ENCODE data around the gene CRISPLD2.

CRISPLD2 gene

DNA sequence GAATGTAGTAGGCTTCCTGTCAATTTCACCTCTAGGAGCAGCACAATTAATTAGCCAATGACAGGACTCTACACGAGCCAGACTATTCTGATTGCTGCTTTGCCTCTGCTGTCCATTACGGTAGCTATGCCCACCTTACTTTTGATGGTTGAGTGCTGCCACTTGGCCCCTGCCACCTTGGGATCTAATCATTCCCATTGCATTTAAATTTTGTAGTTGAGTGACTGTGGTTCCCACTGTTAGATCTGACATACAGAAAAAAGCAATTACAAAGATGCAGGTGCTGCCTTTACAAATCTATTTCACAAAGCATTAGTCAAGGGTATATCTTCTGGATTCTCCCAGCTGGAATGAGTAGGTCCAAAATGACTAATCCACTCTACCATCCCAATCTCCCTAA is 39.9 kb downstream of the CRISPLD2 start:
- Histone ChIP-seq H3K9me2 (replicated peaks; ENCODE audit: low read depth, low read length) (no peaks in the 10 kb centered on the region), H2AFZ (ENCODE audit: low read length) (no peak overlapping the region), H3K4me3 (ENCODE audit: low read length, poor library complexity, severe bottlenecking) (no peak overlapping the region)

DNA sequence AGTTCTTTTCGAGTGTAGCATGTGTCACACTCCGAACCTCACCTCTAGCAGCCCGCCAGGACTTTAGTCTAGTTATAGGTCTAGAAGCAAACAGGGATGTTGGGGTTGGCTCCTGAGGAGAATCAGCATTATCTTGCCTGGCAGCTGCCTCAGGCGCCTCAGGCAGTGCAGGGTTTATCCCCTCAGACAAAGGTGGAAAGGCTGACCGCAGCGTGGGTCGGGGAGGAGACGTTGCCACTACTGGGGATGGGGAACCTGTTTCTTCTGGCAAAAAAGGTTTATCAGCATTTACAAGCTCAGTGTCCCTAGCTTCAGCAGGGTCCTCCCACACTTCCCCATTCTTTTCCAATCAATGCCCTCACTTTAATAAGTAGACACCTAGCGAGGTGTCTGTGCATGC is 40.6 kb downstream of the CRISPLD2 start:
- no peak overlapping the region for H3K4me2 ChIP-seq (ENCODE audit: low read depth, low read length, poor library complexity, severe bottlenecking)
- H4K20me1 ChIP-seq (ENCODE audit: insufficient read depth, low read length, poor library complexity, severe bottlenecking): no peaks in the 10 kb centered on the region
- TF ChIP-seq, protein P1, sequence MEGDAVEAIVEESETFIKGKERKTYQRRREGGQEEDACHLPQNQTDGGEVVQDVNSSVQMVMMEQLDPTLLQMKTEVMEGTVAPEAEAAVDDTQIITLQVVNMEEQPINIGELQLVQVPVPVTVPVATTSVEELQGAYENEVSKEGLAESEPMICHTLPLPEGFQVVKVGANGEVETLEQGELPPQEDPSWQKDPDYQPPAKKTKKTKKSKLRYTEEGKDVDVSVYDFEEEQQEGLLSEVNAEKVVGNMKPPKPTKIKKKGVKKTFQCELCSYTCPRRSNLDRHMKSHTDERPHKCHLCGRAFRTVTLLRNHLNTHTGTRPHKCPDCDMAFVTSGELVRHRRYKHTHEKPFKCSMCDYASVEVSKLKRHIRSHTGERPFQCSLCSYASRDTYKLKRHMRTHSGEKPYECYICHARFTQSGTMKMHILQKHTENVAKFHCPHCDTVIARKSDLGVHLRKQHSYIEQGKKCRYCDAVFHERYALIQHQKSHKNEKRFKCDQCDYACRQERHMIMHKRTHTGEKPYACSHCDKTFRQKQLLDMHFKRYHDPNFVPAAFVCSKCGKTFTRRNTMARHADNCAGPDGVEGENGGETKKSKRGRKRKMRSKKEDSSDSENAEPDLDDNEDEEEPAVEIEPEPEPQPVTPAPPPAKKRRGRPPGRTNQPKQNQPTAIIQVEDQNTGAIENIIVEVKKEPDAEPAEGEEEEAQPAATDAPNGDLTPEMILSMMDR (conservative IDR thresholded peaks at IDR 0.05; ENCODE audit: low read length): no peak
- TF ChIP-seq EZH2phosphoT487 (IDR thresholded peaks at IDR 0.05; ENCODE audit: borderline replicate concordance): no peak
- no peaks in the 10 kb centered on the region for H3K36me3 ChIP-seq (ENCODE audit: insufficient read depth, low read length)
- no peak overlapping the region for H3K9ac ChIP-seq (ENCODE audit: low read depth, low read length, poor library complexity, severe bottlenecking)
- no peaks in the 10 kb centered on the region for H3K79me2 ChIP-seq (ENCODE audit: insufficient read depth, low read length)
- H3K9me2 ChIP-seq (replicated peaks; ENCODE audit: low read depth, low read length): no peaks in the 10 kb centered on the region
- no peak overlapping the region for H2AFZ ChIP-seq (ENCODE audit: low read length)
- H3K4me3 ChIP-seq (ENCODE audit: low read length, poor library complexity, severe bottlenecking): no peak overlapping the region
- no peaks in the 10 kb centered on the region for H3K4me1 ChIP-seq (ENCODE audit: insufficient read depth, low read length, poor library complexity, severe bottlenecking)
- H3K9me3 ChIP-seq (ENCODE audit: insufficient read depth, low read depth, low read length): no peaks in the 10 kb centered on the region
- H3K27me3 ChIP-seq (ENCODE audit: insufficient read depth, low read length, poor library complexity, severe bottlenecking): no peaks in the 10 kb centered on the region
- no peaks in the 10 kb centered on the region for H3F3A ChIP-seq (ENCODE audit: low read depth)

More for the DNA sequence above, 39.9 kb downstream of the CRISPLD2 start:
- Histone ChIP-seq H4K20me1 (ENCODE audit: insufficient read depth, low read length, poor library complexity, severe bottlenecking) (no peaks in the 10 kb centered on the region), H3K9me3 (ENCODE audit: insufficient read depth, low read depth, low read length) (no peaks in the 10 kb centered on the region), H3K4me1 (ENCODE audit: insufficient read depth, low read length, poor library complexity, severe bottlenecking) (no peaks in the 10 kb centered on the region), H3K36me3 (ENCODE audit: insufficient read depth, low read length) (no peaks in the 10 kb centered on the region), H3K27me3 (ENCODE audit: insufficient read depth, low read length, poor library complexity, severe bottlenecking) (no peaks in the 10 kb centered on the region), H3K4me2 (ENCODE audit: low read depth, low read length, poor library complexity, severe bottlenecking) (no peak overlapping the region), H3K79me2 (ENCODE audit: insufficient read depth, low read length) (no peaks in the 10 kb centered on the region), H3F3A (ENCODE audit: low read depth) (no peaks in the 10 kb centered on the region), H3K9ac (ENCODE audit: low read depth, low read length, poor library complexity, severe bottlenecking) (no peak overlapping the region)
- TF ChIP-seq, protein P1 (conservative IDR thresholded peaks at IDR 0.05; ENCODE audit: low read length): no peak
- no peak for TF ChIP-seq EZH2phosphoT487 (IDR thresholded peaks at IDR 0.05; ENCODE audit: borderline replicate concordance)

DNA sequence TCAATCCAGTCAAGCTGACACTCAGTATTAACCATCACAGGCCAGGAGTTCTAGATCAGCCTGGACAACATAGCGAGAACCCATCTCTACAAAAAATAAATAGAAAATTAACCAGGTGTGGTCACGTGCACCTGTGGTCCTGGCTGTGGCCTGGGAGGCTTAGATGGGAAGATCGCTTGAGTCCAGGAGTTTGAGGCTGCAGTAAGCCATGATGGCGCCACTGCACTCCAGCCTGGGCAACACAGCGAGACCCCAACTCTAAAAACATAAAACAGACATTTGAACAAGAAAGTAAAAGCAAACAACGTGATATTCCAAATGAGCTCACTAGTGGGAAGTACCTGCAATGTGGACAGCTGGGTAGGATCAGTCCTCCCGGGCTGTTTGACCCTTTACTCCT is 41.9 kb downstream of the CRISPLD2 start:
- no peaks in the 10 kb centered on the region for H3K9me2 ChIP-seq (replicated peaks; ENCODE audit: low read depth, low read length)
- no peak overlapping the region for H3K4me3 ChIP-seq (ENCODE audit: low read length, poor library complexity, severe bottlenecking)
- H3K4me1 ChIP-seq (ENCODE audit: insufficient read depth, low read length, poor library complexity, severe bottlenecking): no peaks in the 10 kb centered on the region
- H3F3A ChIP-seq (ENCODE audit: low read depth): no peaks in the 10 kb centered on the region
- H4K20me1 ChIP-seq (ENCODE audit: insufficient read depth, low read length, poor library complexity, severe bottlenecking): no peaks in the 10 kb centered on the region
- no peak overlapping the region for H2AFZ ChIP-seq (ENCODE audit: low read length)
- no peak overlapping the region for H3K9ac ChIP-seq (ENCODE audit: low read depth, low read length, poor library complexity, severe bottlenecking)
- H3K79me2 ChIP-seq (ENCODE audit: insufficient read depth, low read length): no peaks in the 10 kb centered on the region
- no peak for TF ChIP-seq EZH2phosphoT487 (IDR thresholded peaks at IDR 0.05; ENCODE audit: borderline replicate concordance)
- TF ChIP-seq, protein P1 (conservative IDR thresholded peaks at IDR 0.05; ENCODE audit: low read length): no peak
- no peaks in the 10 kb centered on the region for H3K27me3 ChIP-seq (ENCODE audit: insufficient read depth, low read length, poor library complexity, severe bottlenecking)
- no peaks in the 10 kb centered on the region for H3K9me3 ChIP-seq (ENCODE audit: insufficient read depth, low read depth, low read length)
- no peaks in the 10 kb centered on the region for H3K36me3 ChIP-seq (ENCODE audit: insufficient read depth, low read length)
- H3K4me2 ChIP-seq (ENCODE audit: low read depth, low read length, poor library complexity, severe bottlenecking): no peak overlapping the region

Data from Loucy (cell line).